Keratinocyte (primary cell): Measurements from ENCODE around the gene TPCN2. TPM values are rescaled to one million over a fixed set of nuclear protein-coding genes. Genes with fewer than 3 reads are reported as not detected.

ENCODE experiments used
- DNase-seq: peaks from one replicate; pipeline ENCODE4 v3.0.0-alpha.2; 2011; ENCODE audit warnings: low read depth, missing footprints, low spot score
- FAIRE-seq: peaks from 2 replicates; lab custom pipeline; 2011; peaks lifted over from hg19 to GRCh38; lab: Jason Lieb, UNC
- H2AFZ ChIP-seq: 2 replicates; pipeline ENCODE4 v1.6.0; 2012; ENCODE audit warnings: low read length, control low read depth, inconsistent platforms; ENCODE audit not compliant: control insufficient read depth
- H3K27ac ChIP-seq: 2 replicates; pipeline ENCODE4 v1.5.1; 2011; ENCODE audit warnings: low read length; ENCODE audit not compliant: control insufficient read depth, insufficient read depth
- H3K27me3 ChIP-seq: 3 replicates; pipeline ENCODE4 v1.6.0; 2011; ENCODE audit warnings: low read length; ENCODE audit not compliant: control insufficient read depth, insufficient read depth; ENCODE audit errors: extremely low read depth
- H3K36me3 ChIP-seq, 2 experiments: 2 replicates in 1 of 2; 3 replicates in 1 of 2; pipeline ENCODE4 v1.5.1; 2011; ENCODE audit warnings: low read length in 2 of 2, mild to moderate bottlenecking in 1 of 2; ENCODE audit not compliant: control insufficient read depth in 2 of 2, insufficient read depth in 2 of 2; ENCODE audit errors: extremely low read depth in 1 of 2
- H3K4me1 ChIP-seq: 3 replicates; pipeline ENCODE4 v1.5.1; 2011; ENCODE audit warnings: low read length; ENCODE audit not compliant: control insufficient read depth, insufficient read depth; ENCODE audit errors: extremely low read depth
- H3K4me2 ChIP-seq: 3 replicates; pipeline ENCODE4 v1.6.0; 2011; ENCODE audit warnings: low read depth, low read length; ENCODE audit not compliant: control insufficient read depth, insufficient read depth; ENCODE audit errors: extremely low read depth
- H3K4me3 ChIP-seq, 3 experiments: fragments of 200-600 bp in 1 of 3; sonication (generic) in 1 of 3; 2 replicates in 2 of 3; 3 replicates in 1 of 3; pipeline ENCODE4 v1.5.1; 2011 to 2016; ENCODE audit warnings: low read length in 3 of 3, mild to moderate bottlenecking in 3 of 3, control low read depth in 2 of 3, inconsistent platforms in 1 of 3, low read depth in 1 of 3, mixed read lengths in 1 of 3, mixed run types in 1 of 3, moderate library complexity in 1 of 3; ENCODE audit not compliant: control insufficient read depth in 2 of 3, insufficient read depth in 2 of 3; ENCODE audit errors: extremely low read depth in 1 of 3
- H3K79me2 ChIP-seq: 2 replicates; pipeline ENCODE4 v1.6.0; 2012; ENCODE audit warnings: low read length; ENCODE audit not compliant: control insufficient read depth, insufficient read depth
- H3K9ac ChIP-seq: 3 replicates; pipeline ENCODE4 v1.6.0; 2011; ENCODE audit warnings: low read length; ENCODE audit not compliant: control insufficient read depth, insufficient read depth; ENCODE audit errors: extremely low read depth
- H3K9me1 ChIP-seq: 3 replicates; pipeline ENCODE4 v1.6.0; 2011; ENCODE audit warnings: low read length; ENCODE audit not compliant: control insufficient read depth, insufficient read depth; ENCODE audit errors: extremely low read depth
- H3K9me3 ChIP-seq: 2 replicates; pipeline ENCODE4 v1.5.1; 2012; ENCODE audit warnings: low read depth, low read length; ENCODE audit not compliant: control insufficient read depth
- H4K20me1 ChIP-seq: 3 replicates; pipeline ENCODE4 v1.6.0; 2011; ENCODE audit warnings: low read length; ENCODE audit not compliant: control insufficient read depth, insufficient read depth; ENCODE audit errors: extremely low read depth
- EZH2 ChIP-seq: IDR thresholded peaks from one replicate; pipeline ENCODE4 v1.6.1; 2012; ENCODE audit warnings: inconsistent platforms, mild to moderate bottlenecking, low read length, moderate library complexity
- dilution Hi-C: fragments of 300-500 bp; cut with MboI; formaldehyde crosslinking; loops from one replicate; pipeline ENCODE4 v1.7.0; 2020; ENCODE audit warnings: low sequenced_read_pairs; ENCODE audit not compliant: extremely low pct_ligation_motif_present
- polyA plus RNA-seq, 5 experiments: library from polyadenylated mRNA; depleted of rRNA in 3 of 5; stranded (reverse) in 3 of 5; stranded (forward) in 1 of 5; unstranded in 1 of 5; fragments of >200 nt; gene quantifications; 1 replicate in 1 of 5; 2 replicates in 3 of 5; 3 replicates in 1 of 5; pipeline versions ENCODE4 v1.2.1 to v1.2.3, GENCODE V29; 2011 to 2012; ENCODE audit warnings: missing spikeins in 2 of 5, low read depth in 1 of 5, low replicate concordance in 1 of 5
- TF ChIP-seq, protein P1 (sequence below), 3 experiments: IDR thresholded peaks in 1 of 3; conservative IDR thresholded peaks in 1 of 3; optimal IDR thresholded peaks in 1 of 3; 2 replicates in 2 of 3; 3 replicates in 1 of 3; pipeline versions ENCODE3 to v1.5.1; 2011; ENCODE audit warnings: low read length in 3 of 3, mild to moderate bottlenecking in 3 of 3, moderate library complexity in 2 of 3, control low read depth in 1 of 3, inconsistent platforms in 1 of 3; ENCODE audit not compliant: insufficient read depth in 2 of 3; ENCODE audit errors: extremely low read depth in 1 of 3

The TPCN2 gene
- polyA plus RNA-seq, 1 donor (not counting 4 experiments of a cell fraction or from before 2014, with no cell fraction given): 7.7 TPM

DNA sequence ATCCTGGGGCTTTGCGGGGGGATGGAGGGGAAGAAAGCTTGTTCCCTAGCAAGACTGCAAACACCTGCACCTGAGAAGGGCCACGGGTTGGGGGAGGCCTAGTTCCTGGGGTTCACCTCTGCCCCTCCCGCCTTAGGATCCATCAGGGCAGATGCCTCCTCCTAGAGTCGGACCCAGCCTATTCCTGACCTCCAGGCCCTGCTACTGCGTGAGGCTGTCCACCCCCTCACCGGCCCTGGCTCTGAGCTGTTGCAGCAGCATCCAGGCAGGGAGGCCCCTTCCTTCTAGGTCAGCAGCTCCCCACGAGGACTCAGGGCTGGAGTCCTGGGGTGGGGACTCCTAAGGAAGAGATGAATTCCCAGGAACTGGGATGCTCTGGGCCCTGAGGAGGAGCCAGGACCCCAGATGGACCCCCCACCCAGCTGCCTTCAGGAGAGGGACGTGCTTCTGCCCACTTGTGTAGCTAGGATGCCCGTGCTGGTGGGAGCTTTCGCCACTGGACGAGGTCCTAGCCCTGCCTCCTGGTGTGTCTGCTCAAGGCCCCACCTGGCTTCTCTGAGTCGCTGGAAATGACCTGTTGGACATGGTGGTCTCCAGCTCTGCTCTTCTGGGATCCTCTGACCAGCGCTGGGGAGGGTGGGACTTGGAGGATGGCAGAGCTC lies 46.0 kb upstream of the TPCN2 start:
- Histone ChIP-seq H3K27me3 (peaks cover 7% of the 10 kb centered on the region), H3K4me3 (no peak overlapping the region), H2AFZ (no peak overlapping the region), H3K27ac (no peak overlapping the region), H3K36me3 (no peaks in the 10 kb centered on the region), H3K9ac (no peak overlapping the region), H3K4me1 (peaks cover 3% of the 10 kb centered on the region), H4K20me1 (no peaks in the 10 kb centered on the region), H3K9me1 (no peaks in the 10 kb centered on the region), H3K9me3 (no peaks in the 10 kb centered on the region), H3K79me2 (no peaks in the 10 kb centered on the region), H3K4me2 (no peak overlapping the region)
- FAIRE-seq (no peak), DNase-seq (no peak)
- TF ChIP-seq, protein P1, sequence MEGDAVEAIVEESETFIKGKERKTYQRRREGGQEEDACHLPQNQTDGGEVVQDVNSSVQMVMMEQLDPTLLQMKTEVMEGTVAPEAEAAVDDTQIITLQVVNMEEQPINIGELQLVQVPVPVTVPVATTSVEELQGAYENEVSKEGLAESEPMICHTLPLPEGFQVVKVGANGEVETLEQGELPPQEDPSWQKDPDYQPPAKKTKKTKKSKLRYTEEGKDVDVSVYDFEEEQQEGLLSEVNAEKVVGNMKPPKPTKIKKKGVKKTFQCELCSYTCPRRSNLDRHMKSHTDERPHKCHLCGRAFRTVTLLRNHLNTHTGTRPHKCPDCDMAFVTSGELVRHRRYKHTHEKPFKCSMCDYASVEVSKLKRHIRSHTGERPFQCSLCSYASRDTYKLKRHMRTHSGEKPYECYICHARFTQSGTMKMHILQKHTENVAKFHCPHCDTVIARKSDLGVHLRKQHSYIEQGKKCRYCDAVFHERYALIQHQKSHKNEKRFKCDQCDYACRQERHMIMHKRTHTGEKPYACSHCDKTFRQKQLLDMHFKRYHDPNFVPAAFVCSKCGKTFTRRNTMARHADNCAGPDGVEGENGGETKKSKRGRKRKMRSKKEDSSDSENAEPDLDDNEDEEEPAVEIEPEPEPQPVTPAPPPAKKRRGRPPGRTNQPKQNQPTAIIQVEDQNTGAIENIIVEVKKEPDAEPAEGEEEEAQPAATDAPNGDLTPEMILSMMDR (optimal IDR thresholded peaks at IDR 0.05 in 1 of 3, IDR thresholded peaks at IDR 0.05 in 1 of 3, conservative IDR thresholded peaks at IDR 0.05 in 1 of 3; ENCODE audit: extremely low read depth in 1 of 3, insufficient read depth in 2 of 3, low read length in 3 of 3): no peak
- no peak for TF ChIP-seq EZH2
- dilution Hi-C loops: no loop called here

- Histone ChIP-seq H3K27me3 (peaks cover 5% of the 10 kb centered on the region), H4K20me1 (no peaks in the 10 kb centered on the region), H2AFZ (no peak overlapping the region), H3K36me3 (no peaks in the 10 kb centered on the region), H3K27ac (no peak overlapping the region), H3K4me1 (peaks cover 7% of the 10 kb centered on the region), H3K79me2 (no peaks in the 10 kb centered on the region), H3K9ac (no peak overlapping the region), H3K4me3 (no peak overlapping the region), H3K9me3 (no peaks in the 10 kb centered on the region), H3K4me2 (no peak overlapping the region), H3K9me1 (no peaks in the 10 kb centered on the region)
- dilution Hi-C loops: no loop called here
- FAIRE-seq (no peak), DNase-seq (no peak)
- TF ChIP-seq EZH2: no peak
- TF ChIP-seq, protein P1 (optimal IDR thresholded peaks at IDR 0.05 in 1 of 3, IDR thresholded peaks at IDR 0.05 in 1 of 3, conservative IDR thresholded peaks at IDR 0.05 in 1 of 3; ENCODE audit: extremely low read depth in 1 of 3, insufficient read depth in 2 of 3, low read length in 3 of 3): no peak
These were observed 45.3 kb upstream of the TPCN2 start for GRCh38 chr11:69003301-69003865.
